Esophagus muscularis mucosa (tissue), 4 donors: ENCODE measurements around the gene SH3BP5L. TPM values are rescaled to one million over a fixed set of nuclear protein-coding genes. Genes with fewer than 3 reads are reported as not detected.

Experiments used
- DNase-seq: peaks from one replicate; pipeline ENCODE4 v3.0.0-alpha.2; 2017; ENCODE audit errors: extremely low spot score
- H3K27ac ChIP-seq, 4 donors: fragments of 200-600 bp; sonication (generic); replicated peaks in 1 of 4; 1 replicate in 3 of 4; 2 replicates in 1 of 4; pipeline ENCODE4 v1.5.1; 2016 to 2019; ENCODE audit warnings: mild to moderate bottlenecking in 1 of 4
- H3K27me3 ChIP-seq, 4 donors: fragments of 200-600 bp; sonication (generic); one replicate each; pipeline versions ENCODE4 v1.5.1 to v1.6.0; 2016 to 2019
- H3K36me3 ChIP-seq, 4 donors: fragments of 200-600 bp; sonication (generic); one replicate each; pipeline ENCODE4 v1.5.1; 2016 to 2019
- H3K4me1 ChIP-seq, 4 donors: fragments of 200-600 bp; sonication (generic); one replicate each; pipeline ENCODE4 v1.5.1; 2016 to 2019
- H3K4me3 ChIP-seq, 4 donors: fragments of 200-600 bp; sonication (generic); 1 replicate in 2 of 4; 2 replicates in 2 of 4; pipeline ENCODE4 v1.5.1; 2016 to 2019; ENCODE audit warnings: mild to moderate bottlenecking in 4 of 4, moderate library complexity in 1 of 4
- H3K9me3 ChIP-seq, 4 donors: fragments of 200-600 bp; sonication (generic); 1 replicate in 3 of 4; 2 replicates in 1 of 4; pipeline ENCODE4 v1.5.1; 2016 to 2019
- CTCF ChIP-seq, 3 experiments: fragments of 200-600 bp in 2 of 3; fragments of 450-650 bp in 1 of 3; sonication (generic) in 2 of 3; IDR thresholded peaks; one replicate each; pipeline ENCODE4 v1.5.1; 2017 to 2019; ENCODE audit warnings: antibody characterized with exemption in 3 of 3, mild to moderate bottlenecking in 2 of 3, moderate library complexity in 1 of 3
- EP300 ChIP-seq: sonication (generic); formaldehyde crosslinking; IDR thresholded peaks from one replicate; pipeline ENCODE4 v1.6.1; 2017; ENCODE audit warnings: antibody characterized with exemption
- POLR2A ChIP-seq: fragments of 450-650 bp; IDR thresholded peaks from one replicate; pipeline ENCODE4 v1.6.1; 2017; ENCODE audit warnings: antibody characterized with exemption, moderate library complexity, mild to moderate bottlenecking, low read depth
- POLR2AphosphoS5 ChIP-seq, 2 donors: sonication (generic); formaldehyde crosslinking; IDR thresholded peaks; one replicate each; pipeline ENCODE4 v1.6.1; 2017; ENCODE audit warnings: antibody characterized with exemption in 2 of 2
- WGBS: methylation state at CpG from one replicate; pipeline ENCODE4 v1.1.5; 2018; 5-methylcytosine and 5-hydroxymethylcytosine counted together
- intact Hi-C: fragments of 100-400 bp; cut with DNase I; formaldehyde crosslinking; loops from one replicate; pipeline ENCODE4 v1.15.1; 2023
- total RNA-seq, 4 donors: library from RNA; depleted of rRNA; stranded (reverse); fragments of >200 nt; gene quantifications; one replicate each; pipeline versions ENCODE4 v1.1.0 to v1.2.1, GENCODE V29; 2016

SH3BP5L gene
- total RNA-seq, 4 donors from 2014 or later, result 19.9 to 36.2 (median 28.3) TPM

GRCh38 chr1:248844526-248844925 is 18.8 kb upstream of the SH3BP5L start:
- intact Hi-C loops, result no loop called here
- no peak for DNase-seq
- H3K27ac ChIP-seq, result no peak overlapping the region
- H3K4me1 ChIP-seq, result peaks cover 38 to 42% (median 40%) of the 10 kb centered on the region in 4 donors
- H3K9me3 ChIP-seq, result no peaks in the 10 kb centered on the region
- 95% methylated on average over 8 of the region's 8 CpGs for WGBS
- TF ChIP-seq CTCF (IDR thresholded peaks at IDR 0.05) (no peak), EP300 (no peak), POLR2A (no peak), POLR2AphosphoS5 (IDR thresholded peaks at IDR 0.05) (no peak)
- no peaks in the 10 kb centered on the region for H3K27me3 ChIP-seq
- H3K36me3 ChIP-seq, result peaks cover 40 to 57% (median 53%) of the 10 kb centered on the region in 4 donors
- no peak overlapping the region for H3K4me3 ChIP-seq

DNA sequence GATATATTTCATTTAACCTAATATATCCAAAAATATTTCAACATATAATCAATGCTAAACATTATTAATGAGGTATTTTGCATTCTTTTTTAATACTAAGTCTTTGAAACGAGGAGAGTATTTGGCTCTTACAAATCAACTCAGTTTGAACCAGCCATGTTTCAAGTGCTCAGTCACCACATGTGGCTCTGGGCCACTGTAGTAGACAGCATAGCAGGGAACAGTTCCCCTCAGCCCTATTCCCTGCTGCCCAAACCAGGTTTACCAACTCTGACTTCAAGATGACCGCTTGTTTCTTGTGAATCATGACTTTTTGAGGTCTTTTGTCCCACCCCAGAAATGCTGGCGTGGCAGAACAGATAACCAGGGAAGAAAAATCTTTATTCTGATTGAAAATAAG is 18.0 kb upstream of the SH3BP5L start:
- H3K27ac ChIP-seq, result peak overlapping the region in 1 of 4 donors; percentile 72
- H3K27me3 ChIP-seq, result no peaks in the 10 kb centered on the region
- H3K4me1 ChIP-seq, result peaks cover 44 to 47% (median 46%) of the 10 kb centered on the region in 4 donors
- H3K4me3 ChIP-seq, result no peak overlapping the region
- WGBS, result 90% methylated on average over 3 of the region's 3 CpGs
- TF ChIP-seq EP300 (no peak), CTCF (IDR thresholded peaks at IDR 0.05) (no peak), POLR2A (no peak), POLR2AphosphoS5 (IDR thresholded peaks at IDR 0.05) (no peak)
- intact Hi-C loops, result no loop called here
- no peak for DNase-seq
- H3K36me3 ChIP-seq, result peaks cover 34 to 49% (median 44%) of the 10 kb centered on the region in 4 donors
- no peaks in the 10 kb centered on the region for H3K9me3 ChIP-seq

GRCh38 chr1:248842781-248843331 is 17.1 kb upstream of the SH3BP5L start:
- intact Hi-C loops, result no loop called here
- no peak overlapping the region for H3K4me3 ChIP-seq
- H3K27me3 ChIP-seq, result no peaks in the 10 kb centered on the region
- peaks cover 44 to 47% (median 46%) of the 10 kb centered on the region in 4 donors for H3K4me1 ChIP-seq
- 92% methylated on average over 4 of the region's 8 CpGs for WGBS
- H3K27ac ChIP-seq, result peak overlapping the region; percentile 70 to 74 (median 71)
- H3K9me3 ChIP-seq, result no peaks in the 10 kb centered on the region
- no peak for TF ChIP-seq CTCF (IDR thresholded peaks at IDR 0.05)
- peaks cover 25 to 41% (median 36%) of the 10 kb centered on the region in 4 donors for H3K36me3 ChIP-seq
- DNase-seq, result no peak

GRCh38 chr1:248841702-248842395 is 16.1 kb upstream of the SH3BP5L start:
- peak overlapping the region in 2 of 4 donors; percentile 11 to 14 for H3K4me3 ChIP-seq
- 28% methylated on average over 12 of the region's 12 CpGs for WGBS
- intact Hi-C loops, result no loop called here
- TF ChIP-seq POLR2A (no peak), POLR2AphosphoS5 (IDR thresholded peaks at IDR 0.05) (peak in 1 of 2 donors; percentile 56), CTCF (IDR thresholded peaks at IDR 0.05) (peak; percentile 56 to 73 (median 64)), EP300 (no peak)
- H3K4me1 ChIP-seq, result peaks cover 52 to 56% (median 53%) of the 10 kb centered on the region in 4 donors
- H3K36me3 ChIP-seq, result peaks cover 15 to 31% (median 26%) of the 10 kb centered on the region in 4 donors
- H3K27ac ChIP-seq, result peak overlapping the region; percentile 70 to 74 (median 71)
- no peak for DNase-seq
- H3K9me3 ChIP-seq, result no peaks in the 10 kb centered on the region
- no peaks in the 10 kb centered on the region for H3K27me3 ChIP-seq
